Ovary (tissue), 9 donors: ENCODE results near the gene RANBP3. TPM values are rescaled to one million over a fixed set of nuclear protein-coding genes. Genes with fewer than 3 reads are reported as not detected.
A peak's percentile ranks its signal among the peaks of the same experiment; 100 is the strongest.

Experiments
- DNase-seq, 5 donors: peaks; one replicate each; pipeline ENCODE4 v3.0.0-alpha.2; 2019 to 2020
- H3K27ac ChIP-seq, 2 donors: fragments of 200-600 bp; one replicate each; pipeline versions ENCODE4 v1.5.1 to v1.8.0; 2019 to 2022
- H3K27me3 ChIP-seq: fragments of 200-600 bp; one replicate; pipeline ENCODE4 v1.8.0; 2022
- H3K36me3 ChIP-seq: fragments of 200-600 bp; sonication (generic); one replicate; pipeline ENCODE4 v1.5.1; 2019
- H3K4me1 ChIP-seq: one replicate; pipeline ENCODE4 v1.8.1; 2013; ENCODE audit warnings: mild to moderate bottlenecking, moderate library complexity; ENCODE audit not compliant: insufficient read depth
- H3K4me3 ChIP-seq: fragments of 200-600 bp; sonication (generic); one replicate; pipeline ENCODE4 v1.5.1; 2017
- H3K9me3 ChIP-seq, 2 donors: fragments of 200-600 bp in 1 of 2; sonication (generic) in 1 of 2; one replicate each; pipeline versions ENCODE4 v1.5.1 to v1.8.1; 2013 to 2019; ENCODE audit warnings: mild to moderate bottlenecking in 1 of 2, moderate library complexity in 1 of 2
- CTCF ChIP-seq, 3 donors: fragments of 450-650 bp in 2 of 3; fragments of 200-600 bp in 1 of 3; IDR thresholded peaks; one replicate each; pipeline versions ENCODE4 v1.5.1 to v1.8.0; 2016 to 2022; ENCODE audit warnings: antibody characterized with exemption in 3 of 3, mild to moderate bottlenecking in 1 of 3
- EP300 ChIP-seq: sonication (generic); formaldehyde crosslinking; IDR thresholded peaks from one replicate; pipeline ENCODE4 v1.6.1; 2017; ENCODE audit warnings: antibody characterized with exemption
- POLR2A ChIP-seq: fragments of 450-650 bp; IDR thresholded peaks from one replicate; pipeline ENCODE4 v1.6.1; 2017; ENCODE audit warnings: antibody characterized with exemption, mild to moderate bottlenecking, moderate library complexity
- WGBS, 3 donors: extraction: QIAGEN DNeasy Blood & Tissue Kit in 1 of 3; methylation state at CpG; one replicate each; pipeline versions ENCODE4 v1.1.5 to v1.1.7; 2013 to 2017; 5-methylcytosine and 5-hydroxymethylcytosine counted together
- intact Hi-C, 4 donors: fragments of 100-400 bp; cut with DNase I; formaldehyde crosslinking; loops; one replicate each; pipeline versions ENCODE4 v1.11.0 to v1.15.1; 2022 to 2023
- polyA plus RNA-seq, 2 donors: library from polyadenylated mRNA; stranded (reverse); fragments of 200-250 nt in 1 of 2; fragments of 350-450 nt in 1 of 2; fragmentation: Illumina TruSeq in 1 of 2; extraction: RNeasy Lipid Tissue Mini Kit (QIAGEN cat#74804) in 1 of 2; gene quantifications; one replicate each; pipeline ENCODE4 v1.2.3, GENCODE V29; 2013 to 2014
- total RNA-seq, 7 donors: library from RNA; depleted of rRNA in 2 of 7; stranded (reverse); fragments of >200 nt in 2 of 7; fragmentation: NEBNext Ultra II Directional in 3 of 7; extraction: Animal tissue kit (Norgen Biotek cat#: 25700) in 3 of 7; gene quantifications; one replicate each; pipeline versions ENCODE4 v1.1.0 to v1.2.4, GENCODE V29; 2016 to 2023
- donor health status: DM: no; HTN: no; CAD: no; lungs with moderate emphysema.
- donor health status: DM: no; HTN: no; CAD: no.
- donor health status: Bipolar disorder and iron deficiency.
- donor health status: DM: yes; HTN: yes; CAD: no.
- donor health status: DM: no; HTN: no; CAD: no.
- donor health status: DM: yes; HTN: yes; CAD: no.

Gene RANBP3
- total and polyA plus RNA-seq, 9 donors = 54.0 to 88.4 (median 67.9) TPM

DNA sequence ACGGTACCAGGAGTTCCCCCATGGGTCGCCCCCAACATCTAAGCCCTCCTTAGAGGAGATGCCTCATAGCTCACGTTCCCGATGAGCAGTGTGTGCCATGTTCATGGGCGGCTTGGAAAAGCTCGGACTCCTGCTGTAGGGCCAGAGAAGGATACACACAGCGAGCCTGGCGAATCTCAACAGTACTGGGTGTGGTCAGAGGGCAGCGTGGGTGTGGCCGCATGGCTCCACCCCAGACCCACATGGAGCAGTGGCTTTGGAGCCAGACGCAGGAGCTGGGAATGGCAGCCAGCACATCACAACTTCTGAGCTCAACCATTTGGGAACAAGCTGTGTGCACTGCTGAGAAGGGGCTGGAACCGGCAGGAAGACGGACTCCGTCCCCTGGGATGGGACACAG lies 48.3 kb downstream of the RANBP3 start:
- no peak overlapping the region for H3K27ac ChIP-seq
- H3K4me1 ChIP-seq = no peaks in the 10 kb centered on the region
- no peaks in the 10 kb centered on the region for H3K27me3 ChIP-seq
- no peaks in the 10 kb centered on the region for H3K9me3 ChIP-seq
- no peaks in the 10 kb centered on the region for H3K36me3 ChIP-seq
- 87 to 90% (median 88%) methylated on average over 14 of the region's 14 CpGs for WGBS, 3 donors
- no peak overlapping the region for H3K4me3 ChIP-seq
- TF ChIP-seq EP300 (no peak), POLR2A (no peak), CTCF (IDR thresholded peaks at IDR 0.05) (no peak)
- intact Hi-C loops = no loop called here
- DNase-seq = no peak

DNA sequence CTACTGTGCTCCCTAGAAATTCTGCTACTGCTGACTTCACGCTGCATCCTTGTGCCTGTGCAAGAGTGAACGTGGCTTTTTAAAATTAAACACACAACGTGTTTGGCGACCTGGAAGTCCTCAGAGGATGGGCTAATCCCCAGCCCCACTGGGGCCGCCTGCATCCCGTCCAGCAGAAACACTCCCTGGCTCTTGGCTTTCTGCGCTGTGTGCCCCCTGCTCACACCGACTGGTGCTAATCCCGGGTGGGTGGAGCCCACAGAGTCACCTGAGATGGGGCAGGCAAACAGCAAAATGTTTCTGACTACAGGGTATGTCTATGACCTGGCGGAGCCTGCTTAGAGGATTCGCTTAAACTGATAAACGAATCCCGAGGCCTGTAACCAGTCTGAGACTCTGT lies 48.8 kb downstream of the RANBP3 start:
- intact Hi-C loops = no loop called here
- no peaks in the 10 kb centered on the region for H3K36me3 ChIP-seq

GRCh38 chr19:5927441-5927821 lies 50.5 kb downstream of the RANBP3 start:
- no peaks in the 10 kb centered on the region for H3K4me1 ChIP-seq
- no peaks in the 10 kb centered on the region for H3K9me3 ChIP-seq
- intact Hi-C loops = no loop called here
- H3K36me3 ChIP-seq = no peaks in the 10 kb centered on the region
- TF ChIP-seq POLR2A (no peak), EP300 (no peak), CTCF (IDR thresholded peaks at IDR 0.05) (no peak)
- no peaks in the 10 kb centered on the region for H3K27me3 ChIP-seq
- no peak for DNase-seq
- 91 to 96% (median 95%) methylated on average over 8 of the region's 8 CpGs for WGBS, 3 donors
- no peak overlapping the region for H3K4me3 ChIP-seq
- H3K27ac ChIP-seq = no peak overlapping the region

More for the DNA sequence above, 48.8 kb downstream of the RANBP3 start:
- no peaks in the 10 kb centered on the region for H3K4me1 ChIP-seq
- H3K27me3 ChIP-seq = no peaks in the 10 kb centered on the region
- DNase-seq = no peak
- H3K27ac ChIP-seq = no peak overlapping the region
- no peak for TF ChIP-seq CTCF (IDR thresholded peaks at IDR 0.05)
- TF ChIP-seq EP300 = no peak
- TF ChIP-seq POLR2A = no peak
- H3K9me3 ChIP-seq = no peaks in the 10 kb centered on the region
- WGBS, 3 donors = 86 to 89% (median 89%) methylated on average over 13 of the region's 13 CpGs
- H3K4me3 ChIP-seq = no peak overlapping the region

DNA sequence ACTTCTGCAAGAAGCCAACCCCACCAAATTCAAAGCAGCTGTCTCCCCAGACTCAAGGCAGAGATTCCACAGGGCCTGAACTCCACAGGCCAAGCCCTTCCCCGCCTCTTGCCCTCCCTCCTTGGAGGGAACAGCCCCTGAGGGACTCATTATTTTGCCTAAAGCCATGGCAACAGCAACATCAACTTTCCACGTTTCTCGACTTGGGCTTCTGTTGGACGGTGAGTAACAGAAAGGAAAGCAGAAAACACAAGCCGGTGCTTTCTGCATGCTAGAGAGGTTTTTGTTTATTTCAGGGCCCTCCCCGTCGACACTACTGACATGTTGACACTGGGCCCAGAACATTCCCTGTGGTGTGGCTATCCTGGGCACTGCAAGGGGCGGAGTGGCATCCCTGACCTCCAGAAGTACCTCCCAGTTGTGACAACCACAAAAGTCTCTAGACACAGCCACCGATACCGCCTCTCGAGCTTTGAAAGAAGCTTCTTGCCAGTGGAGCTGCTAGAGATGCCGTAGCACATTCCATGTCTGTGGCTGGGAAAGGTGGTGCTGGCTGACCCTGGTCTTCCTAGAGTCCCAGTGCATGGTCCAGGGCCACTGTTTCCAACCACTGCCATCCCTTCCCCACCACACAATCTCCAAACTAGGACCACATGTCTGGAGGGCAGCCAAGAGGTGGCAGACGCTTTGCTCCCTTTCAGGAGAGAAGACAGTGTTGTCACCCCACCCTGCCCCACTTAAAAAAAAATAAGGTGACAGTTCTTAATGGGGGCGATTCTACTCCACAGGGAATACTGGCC lies 51.1 kb downstream of the RANBP3 start:
- H3K9me3 ChIP-seq = no peaks in the 10 kb centered on the region
- no peak overlapping the region for H3K27ac ChIP-seq
- no peaks in the 10 kb centered on the region for H3K4me1 ChIP-seq
- no peak overlapping the region for H3K4me3 ChIP-seq
- intact Hi-C loops = no loop called here
- WGBS, 3 donors = 44 to 65% (median 59%) methylated on average over 14 of the region's 14 CpGs
- H3K36me3 ChIP-seq = no peaks in the 10 kb centered on the region
- TF ChIP-seq EP300 (no peak), POLR2A (no peak), CTCF (IDR thresholded peaks at IDR 0.05) (no peak)
- peak in 3 of 5 donors; percentile 34 to 64 (median 62) for DNase-seq
- no peaks in the 10 kb centered on the region for H3K27me3 ChIP-seq
